ENCODE measurements around the gene MGAT5. TPM values are rescaled to one million over a fixed set of nuclear protein-coding genes. Genes with fewer than 3 reads are reported as not detected.

MGAT5 gene
- total RNA-seq, 4 donors from 2014 or later: 47.4 to 56.4 (median 50.3) TPM

DNA sequence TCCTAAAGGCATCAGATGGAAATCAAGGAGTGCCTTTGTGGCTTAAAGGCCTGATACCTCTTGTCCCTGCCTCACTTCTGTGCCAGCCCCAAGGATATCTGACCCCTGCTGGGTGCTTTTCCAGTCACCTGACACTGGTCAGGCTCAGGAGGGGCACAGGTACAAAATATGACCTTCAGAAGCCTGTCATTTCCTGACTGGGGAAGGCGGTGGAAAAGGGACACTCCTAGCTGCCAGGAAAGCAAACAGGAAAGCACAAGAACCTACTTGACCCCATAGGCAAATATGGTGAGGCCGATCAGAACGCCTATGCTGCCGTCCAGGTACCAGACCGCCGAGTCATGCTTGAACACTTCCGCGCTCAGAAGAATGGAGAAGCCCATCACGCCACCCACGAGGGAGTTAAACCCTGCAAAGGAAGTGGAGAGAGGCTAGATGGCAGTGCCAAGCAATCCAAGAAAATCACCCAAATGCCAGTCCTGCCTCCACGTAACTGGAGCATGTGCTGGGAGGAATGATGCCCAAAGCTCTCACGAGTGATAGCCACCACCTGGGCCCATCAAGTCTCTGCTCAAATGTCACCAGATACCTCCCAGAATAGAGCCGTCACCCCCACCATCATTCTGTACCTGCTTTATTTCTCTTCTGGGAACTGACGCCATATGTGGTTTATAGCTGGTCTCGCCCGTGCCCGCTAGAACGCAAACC lies 204.0 kb downstream of the MGAT5 start:
- Histone ChIP-seq H3K9me3 (no peaks in the 10 kb centered on the region), H3K27me3 (no peaks in the 10 kb centered on the region), H3K36me3 (peaks cover 0 to 4% (median 2%) of the 10 kb centered on the region in 4 donors), H3K4me1 (no peaks in the 10 kb centered on the region), H3K27ac (replicated peaks in 1 of 4) (no peak overlapping the region), H3K4me3 (no peak overlapping the region)
- TF ChIP-seq POLR2AphosphoS5 (IDR thresholded peaks at IDR 0.05) (no peak), EP300 (IDR thresholded peaks at IDR 0.05) (no peak), POLR2A (IDR thresholded peaks at IDR 0.05; ENCODE audit: low read depth) (no peak)
- TF ChIP-seq, protein P1, sequence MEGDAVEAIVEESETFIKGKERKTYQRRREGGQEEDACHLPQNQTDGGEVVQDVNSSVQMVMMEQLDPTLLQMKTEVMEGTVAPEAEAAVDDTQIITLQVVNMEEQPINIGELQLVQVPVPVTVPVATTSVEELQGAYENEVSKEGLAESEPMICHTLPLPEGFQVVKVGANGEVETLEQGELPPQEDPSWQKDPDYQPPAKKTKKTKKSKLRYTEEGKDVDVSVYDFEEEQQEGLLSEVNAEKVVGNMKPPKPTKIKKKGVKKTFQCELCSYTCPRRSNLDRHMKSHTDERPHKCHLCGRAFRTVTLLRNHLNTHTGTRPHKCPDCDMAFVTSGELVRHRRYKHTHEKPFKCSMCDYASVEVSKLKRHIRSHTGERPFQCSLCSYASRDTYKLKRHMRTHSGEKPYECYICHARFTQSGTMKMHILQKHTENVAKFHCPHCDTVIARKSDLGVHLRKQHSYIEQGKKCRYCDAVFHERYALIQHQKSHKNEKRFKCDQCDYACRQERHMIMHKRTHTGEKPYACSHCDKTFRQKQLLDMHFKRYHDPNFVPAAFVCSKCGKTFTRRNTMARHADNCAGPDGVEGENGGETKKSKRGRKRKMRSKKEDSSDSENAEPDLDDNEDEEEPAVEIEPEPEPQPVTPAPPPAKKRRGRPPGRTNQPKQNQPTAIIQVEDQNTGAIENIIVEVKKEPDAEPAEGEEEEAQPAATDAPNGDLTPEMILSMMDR (IDR thresholded peaks at IDR 0.05): no peak
- intact Hi-C loops (cut with DNase I): no loop called here
- WGBS: 88% methylated on average over 18 of the region's 18 CpGs
- DNase-seq (ENCODE audit: extremely low spot score): no peak

DNA sequence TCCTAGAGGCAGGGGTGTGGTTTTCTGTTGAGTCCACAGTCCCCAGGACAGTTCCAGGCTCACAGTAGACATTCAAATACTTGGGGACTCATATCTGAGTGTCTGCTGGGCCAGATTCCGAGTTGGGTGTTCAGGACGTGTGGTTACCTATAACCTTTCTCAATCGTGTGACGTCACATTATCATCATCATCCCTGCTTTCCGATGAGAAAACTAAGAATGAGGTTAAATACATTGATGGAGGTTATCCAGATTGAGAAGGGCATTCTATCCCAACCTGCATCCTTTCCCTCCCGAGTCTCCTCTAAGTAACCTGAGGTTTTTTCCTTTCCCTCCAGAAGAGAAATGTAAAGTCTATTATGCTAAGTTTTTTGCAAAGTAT lies 204.6 kb downstream of the MGAT5 start:
- intact Hi-C loops (cut with DNase I): no loop called here

DNA sequence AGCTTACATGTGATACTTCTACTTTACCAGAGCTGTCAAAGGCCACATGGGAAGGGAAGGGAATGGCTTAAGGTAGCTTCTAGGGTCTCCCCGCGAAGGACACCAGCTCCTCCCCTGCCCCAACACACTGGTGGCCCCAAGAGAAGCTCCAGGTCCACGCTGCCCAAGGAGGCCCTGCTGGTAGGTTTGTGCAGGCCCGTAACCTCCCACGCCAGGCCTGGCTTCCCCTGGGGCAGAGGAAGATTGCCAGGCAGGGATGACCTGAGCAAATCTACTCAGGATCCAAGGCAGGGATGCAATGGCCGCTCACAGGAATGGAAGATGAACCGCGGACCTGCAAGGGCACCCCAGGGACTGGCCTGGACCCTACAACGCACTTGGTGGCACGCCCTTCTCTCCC lies 205.1 kb downstream of the MGAT5 start:
- Histone ChIP-seq H3K27me3 (no peaks in the 10 kb centered on the region), H3K36me3 (peaks cover 0 to 4% (median 2%) of the 10 kb centered on the region in 4 donors), H3K4me3 (no peak overlapping the region), H3K4me1 (no peaks in the 10 kb centered on the region), H3K27ac (replicated peaks in 1 of 4) (no peak overlapping the region), H3K9me3 (no peaks in the 10 kb centered on the region)
- TF ChIP-seq POLR2A (IDR thresholded peaks at IDR 0.05; ENCODE audit: low read depth): no peak
- TF ChIP-seq, protein P1 (IDR thresholded peaks at IDR 0.05): no peak
- TF ChIP-seq EP300 (IDR thresholded peaks at IDR 0.05): no peak
- no peak for TF ChIP-seq POLR2AphosphoS5 (IDR thresholded peaks at IDR 0.05)
- intact Hi-C loops (cut with DNase I): no loop called here
- no peak for DNase-seq (ENCODE audit: extremely low spot score)
- WGBS: 97% methylated on average over 6 of the region's 10 CpGs

More for the DNA sequence above, 204.6 kb downstream of the MGAT5 start:
- no peaks in the 10 kb centered on the region for H3K9me3 ChIP-seq
- H3K27me3 ChIP-seq: no peaks in the 10 kb centered on the region
- 89% methylated on average over 6 of the region's 6 CpGs for WGBS
- no peaks in the 10 kb centered on the region for H3K4me1 ChIP-seq
- no peak overlapping the region for H3K27ac ChIP-seq (replicated peaks in 1 of 4)
- H3K4me3 ChIP-seq: no peak overlapping the region
- TF ChIP-seq POLR2AphosphoS5 (IDR thresholded peaks at IDR 0.05) (no peak), POLR2A (IDR thresholded peaks at IDR 0.05; ENCODE audit: low read depth) (no peak), EP300 (IDR thresholded peaks at IDR 0.05) (no peak)
- TF ChIP-seq, protein P1 (IDR thresholded peaks at IDR 0.05): no peak
- H3K36me3 ChIP-seq: peaks cover 0 to 4% (median 2%) of the 10 kb centered on the region in 4 donors
- DNase-seq (ENCODE audit: extremely low spot score): no peak

DNA sequence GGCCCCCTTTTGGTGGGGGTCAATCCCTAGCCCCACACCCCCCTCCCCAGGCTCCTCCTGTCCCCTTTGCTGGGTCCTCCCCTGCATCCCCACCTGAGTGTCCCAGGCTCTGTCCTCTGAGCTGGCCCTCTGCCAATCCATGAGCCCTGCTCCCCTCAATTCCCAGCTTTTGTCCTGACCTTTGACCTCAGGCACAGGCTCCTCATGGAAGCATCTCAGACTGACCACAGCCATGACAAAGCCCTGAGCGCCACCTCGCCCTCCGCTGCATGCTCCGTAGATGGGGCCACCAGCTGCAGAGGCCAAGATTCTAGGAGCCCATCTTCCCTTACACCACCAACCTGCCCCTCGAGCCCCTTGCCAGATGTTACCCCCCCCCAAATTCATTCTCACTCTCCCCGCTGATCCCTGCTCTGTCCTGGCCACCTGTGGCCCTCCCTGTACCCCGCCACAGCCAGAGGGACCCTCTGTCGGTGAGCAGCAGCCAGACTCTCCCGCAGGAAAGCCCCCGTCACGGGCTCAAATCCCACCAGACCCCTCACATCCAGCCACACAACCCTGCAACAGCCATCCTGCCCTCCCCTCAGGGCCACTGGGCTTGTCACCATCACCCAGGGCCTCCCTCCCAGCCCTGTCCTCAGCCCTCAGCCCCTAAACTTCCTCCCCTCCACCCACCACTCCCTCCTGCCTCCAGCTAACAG lies 206.0 kb downstream of the MGAT5 start:
- no peak overlapping the region for H3K4me3 ChIP-seq
- WGBS: 95% methylated on average over 11 of the region's 11 CpGs

More for the DNA sequence above, 206.0 kb downstream of the MGAT5 start:
- no peaks in the 10 kb centered on the region for H3K27me3 ChIP-seq
- H3K9me3 ChIP-seq: no peaks in the 10 kb centered on the region
- TF ChIP-seq, protein P1 (IDR thresholded peaks at IDR 0.05): no peak
- TF ChIP-seq POLR2AphosphoS5 (IDR thresholded peaks at IDR 0.05) (no peak), POLR2A (IDR thresholded peaks at IDR 0.05; ENCODE audit: low read depth) (no peak), EP300 (IDR thresholded peaks at IDR 0.05) (no peak)
- DNase-seq (ENCODE audit: extremely low spot score): no peak
- H3K4me1 ChIP-seq: no peaks in the 10 kb centered on the region
- H3K36me3 ChIP-seq: peaks cover 0 to 4% (median 2%) of the 10 kb centered on the region in 4 donors
- no peak overlapping the region for H3K27ac ChIP-seq (replicated peaks in 1 of 4)
- intact Hi-C loops (cut with DNase I): no loop called here
